Measurements from ENCODE around the gene BTAF1.

GRCh38 chr10:91907033-91907594, 16.5 kb upstream of the BTAF1 start:
- TF ChIP-seq POLR2A (IDR thresholded peaks at IDR 0.05; ENCODE audit: low read length) (no peak), GATA1 (IDR thresholded peaks at IDR 0.05; ENCODE audit: low read depth, low read length) (no peak)

Data from erythroblast (primary cell).